ENCODE data around the gene WNT8B. TPM values are rescaled to one million over a fixed set of nuclear protein-coding genes. Genes with fewer than 3 reads are reported as not detected.

Gene WNT8B
- total RNA-seq, 1 donor from 2014 or later, result not detected

DNA sequence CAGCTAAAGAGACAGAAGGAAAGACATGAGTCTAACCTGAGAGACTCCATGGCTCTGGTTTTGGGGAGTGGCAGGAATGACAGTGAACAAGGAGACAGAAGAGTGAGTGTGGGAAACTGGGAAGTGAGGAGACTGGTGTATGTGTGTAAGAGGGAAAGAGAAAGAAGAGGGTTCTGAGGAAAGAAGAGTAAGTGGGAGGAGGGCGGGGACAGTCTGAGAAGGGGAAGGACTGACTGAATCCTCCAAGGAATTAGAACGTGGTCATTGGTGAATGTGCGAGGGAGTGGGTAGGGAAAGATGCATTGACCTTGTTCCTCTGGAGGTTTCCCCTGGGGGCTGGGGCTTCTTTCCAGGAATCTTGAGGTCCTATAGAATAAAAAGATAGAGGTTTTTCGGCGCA is 26.6 kb downstream of the WNT8B start:
- CTCF ChIA-PET, result no interaction called here
- no peaks in the 10 kb centered on the region for H3K9me3 Mint-ChIP-seq
- ATAC-seq (ENCODE audit: low read depth), result no peak
- no peak for DNase-seq
- TF ChIP-seq, protein P1, sequence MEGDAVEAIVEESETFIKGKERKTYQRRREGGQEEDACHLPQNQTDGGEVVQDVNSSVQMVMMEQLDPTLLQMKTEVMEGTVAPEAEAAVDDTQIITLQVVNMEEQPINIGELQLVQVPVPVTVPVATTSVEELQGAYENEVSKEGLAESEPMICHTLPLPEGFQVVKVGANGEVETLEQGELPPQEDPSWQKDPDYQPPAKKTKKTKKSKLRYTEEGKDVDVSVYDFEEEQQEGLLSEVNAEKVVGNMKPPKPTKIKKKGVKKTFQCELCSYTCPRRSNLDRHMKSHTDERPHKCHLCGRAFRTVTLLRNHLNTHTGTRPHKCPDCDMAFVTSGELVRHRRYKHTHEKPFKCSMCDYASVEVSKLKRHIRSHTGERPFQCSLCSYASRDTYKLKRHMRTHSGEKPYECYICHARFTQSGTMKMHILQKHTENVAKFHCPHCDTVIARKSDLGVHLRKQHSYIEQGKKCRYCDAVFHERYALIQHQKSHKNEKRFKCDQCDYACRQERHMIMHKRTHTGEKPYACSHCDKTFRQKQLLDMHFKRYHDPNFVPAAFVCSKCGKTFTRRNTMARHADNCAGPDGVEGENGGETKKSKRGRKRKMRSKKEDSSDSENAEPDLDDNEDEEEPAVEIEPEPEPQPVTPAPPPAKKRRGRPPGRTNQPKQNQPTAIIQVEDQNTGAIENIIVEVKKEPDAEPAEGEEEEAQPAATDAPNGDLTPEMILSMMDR (IDR thresholded peaks at IDR 0.05), result no peak
- no peaks in the 10 kb centered on the region for H3K4me1 Mint-ChIP-seq
- H3K27ac Mint-ChIP-seq, result no peak overlapping the region
- H3K36me3 Mint-ChIP-seq (ENCODE audit: low read depth), result peaks cover 37% of the 10 kb centered on the region
- intact Hi-C loops (cut with micrococcal nuclease), result no loop called here
- no peaks in the 10 kb centered on the region for H3K27me3 Mint-ChIP-seq
- H3K4me3 Mint-ChIP-seq, result no peak overlapping the region
- POLR2A ChIA-PET, result no interaction called here

- H3K36me3 Mint-ChIP-seq (ENCODE audit: low read depth), result peaks cover 40% of the 10 kb centered on the region
- TF ChIP-seq, protein P1 (IDR thresholded peaks at IDR 0.05), result no peak
- H3K27me3 Mint-ChIP-seq, result no peaks in the 10 kb centered on the region
- DNase-seq (no peak), ATAC-seq (ENCODE audit: low read depth) (no peak)
- no peaks in the 10 kb centered on the region for H3K9me3 Mint-ChIP-seq
- ChIA-PET CTCF (no interaction called here), POLR2A (no interaction called here)
- no peaks in the 10 kb centered on the region for H3K4me1 Mint-ChIP-seq
- H3K4me3 Mint-ChIP-seq, result no peak overlapping the region
- intact Hi-C loops (cut with micrococcal nuclease), result no loop called here
- H3K27ac Mint-ChIP-seq, result no peak overlapping the region
Observed at GRCh38 chr10:100490531-100490930, 27.7 kb downstream of the WNT8B start.

DNA sequence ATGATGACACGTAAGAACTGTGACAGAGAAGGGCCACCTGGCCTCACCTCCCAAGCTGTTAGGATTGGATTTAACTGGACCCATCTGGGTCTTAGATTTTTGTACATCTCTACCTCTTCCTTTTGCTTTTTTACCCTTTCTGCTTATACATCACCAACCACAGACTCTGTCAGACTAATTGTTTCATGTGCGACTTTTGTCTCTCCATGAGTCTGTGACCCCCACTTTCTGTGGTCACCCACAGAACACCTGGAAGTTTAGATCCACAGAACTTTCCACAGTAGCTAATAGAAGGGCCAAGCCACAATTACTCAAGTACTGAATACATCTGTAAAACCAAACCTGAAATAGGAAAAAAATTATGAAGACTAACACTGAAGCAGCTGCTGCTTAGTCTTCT is 33.8 kb downstream of the WNT8B start:
- H3K4me1 Mint-ChIP-seq, result no peaks in the 10 kb centered on the region
- peaks cover 65% of the 10 kb centered on the region for H3K36me3 Mint-ChIP-seq (ENCODE audit: low read depth)
- CTCF ChIA-PET, result interaction anchor here (1.6 kb wide), 1 partner anchor 22 kb away, joined by 5 read pairs; no protein-coding TSS in a partner anchor
- TF ChIP-seq, protein P1 (IDR thresholded peaks at IDR 0.05), result no peak
- intact Hi-C loops (cut with micrococcal nuclease), result no loop called here
- H3K4me3 Mint-ChIP-seq, result no peak overlapping the region
- ATAC-seq (ENCODE audit: low read depth) (no peak), DNase-seq (no peak)
- POLR2A ChIA-PET, result no interaction called here
- H3K27ac Mint-ChIP-seq, result no peak overlapping the region
- no peaks in the 10 kb centered on the region for H3K27me3 Mint-ChIP-seq
- H3K9me3 Mint-ChIP-seq, result no peaks in the 10 kb centered on the region

GRCh38 chr10:100498059-100498458 is 35.2 kb downstream of the WNT8B start:
- H3K27ac Mint-ChIP-seq, result no peak overlapping the region
- intact Hi-C loops (cut with micrococcal nuclease), result no loop called here

GRCh38 chr10:100501423-100501822 is 38.6 kb downstream of the WNT8B start:
- CTCF ChIA-PET, result no interaction called here
- intact Hi-C loops (cut with micrococcal nuclease), result no loop called here

More at GRCh38 chr10:100498059-100498458, 35.2 kb downstream of the WNT8B start:
- TF ChIP-seq, protein P1 (IDR thresholded peaks at IDR 0.05), result no peak
- no peaks in the 10 kb centered on the region for H3K27me3 Mint-ChIP-seq
- ChIA-PET POLR2A (no interaction called here), CTCF (no interaction called here)
- no peak for ATAC-seq (ENCODE audit: low read depth)
- no peaks in the 10 kb centered on the region for H3K4me1 Mint-ChIP-seq
- no peaks in the 10 kb centered on the region for H3K9me3 Mint-ChIP-seq
- no peak overlapping the region for H3K4me3 Mint-ChIP-seq
- peaks cover 66% of the 10 kb centered on the region for H3K36me3 Mint-ChIP-seq (ENCODE audit: low read depth)
- no peak for DNase-seq

More at GRCh38 chr10:100501423-100501822, 38.6 kb downstream of the WNT8B start:
- Mint-ChIP-seq H3K4me1 (no peaks in the 10 kb centered on the region), H3K4me3 (no peak overlapping the region), H3K27ac (no peak overlapping the region), H3K36me3 (ENCODE audit: low read depth) (peaks cover 67% of the 10 kb centered on the region), H3K9me3 (no peaks in the 10 kb centered on the region), H3K27me3 (no peaks in the 10 kb centered on the region)
- POLR2A ChIA-PET, result no interaction called here
- ATAC-seq (ENCODE audit: low read depth) (no peak), DNase-seq (no peak)
- TF ChIP-seq, protein P1 (IDR thresholded peaks at IDR 0.05), result no peak
